ENCODE data around the gene LMX1A. TPM values are rescaled to one million over a fixed set of nuclear protein-coding genes. Genes with fewer than 3 reads are reported as not detected.

LMX1A gene
- total RNA-seq, 1 donor from 2014 or later, result not detected

DNA sequence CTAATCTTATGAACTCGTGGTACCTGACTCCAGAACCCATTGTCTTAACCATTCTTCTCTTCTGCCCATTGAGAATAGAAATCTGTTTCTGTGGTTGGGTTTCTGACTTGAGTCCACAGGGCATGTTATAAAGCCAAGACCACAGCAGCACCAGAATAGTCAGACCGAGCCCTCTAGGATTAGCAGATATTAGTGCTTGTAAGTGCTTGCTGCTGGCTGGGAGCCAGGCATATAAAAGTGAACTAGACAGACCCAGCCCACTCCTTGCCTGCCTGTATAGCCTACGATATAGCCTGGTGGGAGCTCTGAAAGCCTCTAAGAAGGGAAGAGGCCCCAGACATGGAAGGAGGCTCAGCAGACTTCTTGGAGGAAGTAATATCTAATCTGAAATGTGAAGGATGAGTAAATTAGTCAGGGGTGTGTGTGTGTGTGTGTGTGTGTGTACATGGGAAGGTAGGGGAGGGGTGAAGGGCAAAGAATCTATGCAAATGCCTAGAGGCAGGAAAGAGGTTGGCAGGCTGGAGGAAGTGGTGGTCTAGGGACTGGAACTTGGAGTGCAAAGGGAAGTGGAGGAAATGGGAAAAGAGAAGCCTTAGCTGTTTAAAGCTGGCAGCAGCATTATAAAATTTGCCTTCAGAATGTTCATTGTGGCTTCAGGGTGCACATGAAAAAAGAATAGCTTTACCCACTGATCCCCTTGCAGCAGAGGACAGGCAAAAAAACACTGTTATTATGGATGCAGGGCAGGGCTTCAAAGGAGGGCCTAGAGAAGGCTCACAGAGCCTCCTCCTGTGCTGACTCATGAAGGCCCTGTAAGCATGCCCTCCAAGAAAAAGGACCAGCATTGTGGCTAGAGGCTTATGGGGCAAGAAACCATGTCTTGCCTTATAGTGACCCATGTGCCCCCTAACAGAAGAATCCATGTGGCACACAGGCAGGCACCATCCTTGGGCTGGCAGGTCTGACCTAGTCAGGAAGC, 169.2 kb downstream of the LMX1A start:
- intact Hi-C loops (cut with micrococcal nuclease), result no loop called here
- Mint-ChIP-seq H3K9me3 (peaks cover 4% of the 10 kb centered on the region), H3K27me3 (no peaks in the 10 kb centered on the region), H3K27ac (no peak overlapping the region), H3K4me3 (no peak overlapping the region), H3K4me1 (no peaks in the 10 kb centered on the region), H3K36me3 (ENCODE audit: low read depth) (no peaks in the 10 kb centered on the region)
- DNase-seq, result no peak

DNA sequence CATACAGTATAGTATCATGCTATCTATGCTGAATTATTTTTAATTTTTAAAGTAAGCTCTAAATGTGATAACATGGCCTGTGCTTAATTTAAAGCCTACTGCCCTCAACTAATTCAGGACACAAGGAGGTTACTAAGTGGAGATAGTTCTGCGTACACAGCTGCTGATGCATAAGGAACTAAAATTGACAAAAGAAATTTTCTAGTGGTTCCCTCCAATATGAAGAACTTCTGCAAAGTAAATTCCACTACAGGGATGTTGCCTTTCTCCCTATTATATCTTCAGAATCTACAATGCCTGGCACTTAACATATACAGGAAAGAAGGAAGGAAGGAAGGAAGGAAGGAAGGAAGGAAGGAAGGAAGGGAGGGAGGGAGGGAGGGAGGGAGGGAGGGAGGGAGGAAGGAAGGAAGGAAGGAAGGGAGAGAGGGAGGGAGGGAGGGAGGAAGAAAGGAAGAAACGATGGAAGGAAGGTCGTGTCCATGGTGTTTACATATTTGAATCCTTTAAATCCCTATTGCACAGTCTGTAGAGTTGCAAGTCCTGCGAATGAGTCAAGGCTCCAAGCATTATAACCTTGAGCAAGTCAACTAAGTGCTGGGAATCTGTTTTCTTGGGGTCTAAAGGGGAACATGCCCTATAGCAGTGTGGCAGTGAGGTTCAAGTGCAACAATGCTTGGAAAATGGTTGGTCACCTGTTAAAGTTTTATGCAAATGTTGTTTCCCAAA, 171.2 kb downstream of the LMX1A start:
- no peak for DNase-seq
- Mint-ChIP-seq H3K27ac (no peak overlapping the region), H3K9me3 (peaks cover 7% of the 10 kb centered on the region), H3K4me1 (no peaks in the 10 kb centered on the region), H3K36me3 (ENCODE audit: low read depth) (no peaks in the 10 kb centered on the region), H3K4me3 (no peak overlapping the region), H3K27me3 (no peaks in the 10 kb centered on the region)
- intact Hi-C loops (cut with micrococcal nuclease), result no loop called here

DNA sequence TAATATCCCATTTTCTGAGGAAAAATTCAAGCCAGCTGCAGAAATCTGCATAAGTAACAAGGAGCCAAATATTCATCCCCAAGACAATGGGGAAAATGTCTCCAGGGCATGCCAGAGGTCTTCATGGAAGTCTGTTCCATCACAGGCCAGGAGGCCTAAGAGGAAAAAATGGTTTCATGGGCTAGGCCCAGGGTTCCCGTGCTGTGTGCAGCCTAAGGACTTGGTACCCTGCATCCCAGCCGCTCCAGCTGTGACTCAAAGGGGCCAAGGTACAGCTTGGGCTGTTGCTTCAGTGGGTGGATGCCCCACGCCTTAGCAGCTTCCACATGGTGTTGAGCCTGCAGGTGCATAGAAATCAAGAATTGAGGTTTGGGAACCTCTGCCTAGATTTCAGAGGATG, 173.5 kb downstream of the LMX1A start:
- Mint-ChIP-seq H3K4me3 (no peak overlapping the region), H3K36me3 (ENCODE audit: low read depth) (no peaks in the 10 kb centered on the region), H3K27me3 (no peaks in the 10 kb centered on the region), H3K9me3 (peaks cover 7% of the 10 kb centered on the region), H3K4me1 (no peaks in the 10 kb centered on the region), H3K27ac (no peak overlapping the region)
- intact Hi-C loops (cut with micrococcal nuclease), result no loop called here
- DNase-seq, result no peak

DNA sequence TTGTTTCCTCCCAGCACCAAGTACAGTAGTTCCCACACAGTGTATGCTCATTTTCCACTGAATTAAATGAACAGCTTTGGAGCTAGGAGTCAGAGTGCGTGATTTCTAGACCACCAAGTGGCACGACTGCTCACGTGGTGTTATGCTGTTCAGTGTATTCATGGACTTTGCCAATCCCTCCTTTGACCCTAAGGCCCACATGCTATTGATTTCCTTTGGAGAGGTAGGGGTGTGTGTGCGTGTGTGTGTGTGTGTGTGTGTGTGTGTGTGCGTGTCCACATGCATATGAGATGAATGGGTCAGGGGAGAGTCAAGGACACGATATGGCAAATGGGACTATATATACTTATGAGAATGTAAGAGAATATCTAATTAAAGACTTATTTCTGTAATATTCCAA, 177.2 kb downstream of the LMX1A start:
- no peak overlapping the region for H3K4me3 Mint-ChIP-seq
- H3K27me3 Mint-ChIP-seq, result no peaks in the 10 kb centered on the region
- no peaks in the 10 kb centered on the region for H3K4me1 Mint-ChIP-seq
- H3K27ac Mint-ChIP-seq, result no peak overlapping the region
- intact Hi-C loops (cut with micrococcal nuclease), result no loop called here
- H3K9me3 Mint-ChIP-seq, result peaks cover 7% of the 10 kb centered on the region
- DNase-seq, result no peak
- H3K36me3 Mint-ChIP-seq (ENCODE audit: low read depth), result no peaks in the 10 kb centered on the region

DNA sequence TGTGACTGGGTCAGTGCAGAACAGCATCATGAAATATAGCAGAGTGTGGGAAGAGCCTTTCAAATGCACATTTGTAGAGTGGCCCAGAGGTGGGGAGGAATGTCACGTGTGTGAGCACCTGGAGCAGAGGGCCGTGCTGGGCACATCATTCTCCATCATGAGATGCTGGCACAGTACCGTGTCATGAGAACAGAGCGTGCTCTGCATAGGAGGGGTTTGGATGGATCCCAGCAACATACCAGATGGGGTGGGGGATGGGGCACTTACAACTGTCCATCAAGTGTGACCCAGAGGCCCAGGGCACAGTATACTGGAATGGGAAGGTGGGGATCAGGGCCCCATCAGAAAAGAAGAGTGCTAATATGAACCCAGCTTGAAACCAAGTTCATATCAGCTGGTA, 182.0 kb downstream of the LMX1A start:
- no peaks in the 10 kb centered on the region for H3K9me3 Mint-ChIP-seq
- H3K36me3 Mint-ChIP-seq (ENCODE audit: low read depth), result no peaks in the 10 kb centered on the region
- H3K27me3 Mint-ChIP-seq, result no peaks in the 10 kb centered on the region
- no peak overlapping the region for H3K4me3 Mint-ChIP-seq
- DNase-seq, result no peak
- intact Hi-C loops (cut with micrococcal nuclease), result no loop called here
- no peaks in the 10 kb centered on the region for H3K4me1 Mint-ChIP-seq
- H3K27ac Mint-ChIP-seq, result no peak overlapping the region

DNA sequence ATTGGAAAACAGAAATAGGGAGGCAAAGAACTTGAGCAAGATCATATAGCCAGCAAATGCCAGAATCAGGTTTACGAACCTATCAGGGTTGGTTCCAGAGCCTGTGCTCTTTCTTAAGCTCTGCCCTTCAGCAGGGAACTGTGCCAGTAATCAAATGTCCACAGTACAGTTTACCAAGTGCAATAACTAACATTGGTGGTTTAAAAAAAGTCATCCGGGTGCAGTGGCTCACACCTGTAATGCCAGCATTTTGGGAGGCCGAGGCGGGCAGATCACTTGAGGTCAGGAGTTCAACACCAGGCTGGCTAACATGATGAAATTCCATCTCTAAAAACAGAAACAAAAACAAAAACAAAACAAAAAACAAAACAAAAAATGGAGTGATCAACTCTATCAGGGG, 182.7 kb downstream of the LMX1A start:
- no peaks in the 10 kb centered on the region for H3K4me1 Mint-ChIP-seq
- intact Hi-C loops (cut with micrococcal nuclease), result no loop called here
- H3K27ac Mint-ChIP-seq, result no peak overlapping the region
- no peaks in the 10 kb centered on the region for H3K9me3 Mint-ChIP-seq
- H3K4me3 Mint-ChIP-seq, result no peak overlapping the region
- no peaks in the 10 kb centered on the region for H3K27me3 Mint-ChIP-seq
- H3K36me3 Mint-ChIP-seq (ENCODE audit: low read depth), result no peaks in the 10 kb centered on the region
- no peak for DNase-seq

DNA sequence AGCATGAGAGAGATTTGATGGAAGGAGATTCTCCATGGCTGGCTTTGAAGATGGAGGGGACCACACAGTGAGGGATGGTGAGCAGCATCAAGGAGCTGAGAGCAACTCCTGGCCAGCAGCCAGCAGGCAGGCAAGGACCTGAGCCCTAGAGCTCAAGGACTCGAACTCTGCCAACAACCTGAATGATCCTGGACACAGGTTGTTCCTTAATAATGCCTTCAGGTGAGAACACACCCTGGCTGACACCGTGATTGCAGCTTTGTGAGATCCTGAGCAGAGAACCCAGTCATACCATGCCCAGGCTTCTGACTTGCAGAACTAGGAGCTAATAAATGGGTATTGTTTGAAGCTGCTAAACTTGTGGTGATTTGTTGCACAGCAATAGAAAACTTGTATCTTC, 183.1 kb downstream of the LMX1A start:
- Mint-ChIP-seq H3K27me3 (no peaks in the 10 kb centered on the region), H3K4me1 (no peaks in the 10 kb centered on the region), H3K27ac (no peak overlapping the region), H3K36me3 (ENCODE audit: low read depth) (no peaks in the 10 kb centered on the region), H3K4me3 (no peak overlapping the region), H3K9me3 (no peaks in the 10 kb centered on the region)
- intact Hi-C loops (cut with micrococcal nuclease), result no loop called here
- no peak for DNase-seq

DNA sequence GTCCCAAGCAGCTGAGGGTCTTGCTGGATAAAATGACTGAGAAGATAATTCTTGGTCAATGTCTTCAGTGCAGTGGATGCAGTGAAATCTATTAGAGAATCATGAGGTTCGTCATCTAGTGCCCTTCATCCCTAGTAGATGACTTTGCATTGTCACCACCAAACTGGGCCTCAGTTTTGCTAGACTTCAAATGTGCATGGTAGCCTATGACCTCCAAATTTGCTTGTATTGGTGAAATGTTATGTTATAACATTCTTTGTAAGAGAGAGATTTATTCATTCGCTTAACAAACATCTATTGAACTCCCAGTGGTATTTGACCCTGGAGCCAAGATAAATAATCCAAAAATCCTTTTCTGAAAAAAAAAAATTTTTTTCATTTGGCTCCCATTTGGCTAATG, 183.8 kb downstream of the LMX1A start:
- no peaks in the 10 kb centered on the region for H3K36me3 Mint-ChIP-seq (ENCODE audit: low read depth)
- H3K9me3 Mint-ChIP-seq, result no peaks in the 10 kb centered on the region
- no peak overlapping the region for H3K27ac Mint-ChIP-seq
- H3K4me3 Mint-ChIP-seq, result no peak overlapping the region
- intact Hi-C loops (cut with micrococcal nuclease), result no loop called here
- DNase-seq, result no peak
- no peaks in the 10 kb centered on the region for H3K4me1 Mint-ChIP-seq
- no peaks in the 10 kb centered on the region for H3K27me3 Mint-ChIP-seq

DNA sequence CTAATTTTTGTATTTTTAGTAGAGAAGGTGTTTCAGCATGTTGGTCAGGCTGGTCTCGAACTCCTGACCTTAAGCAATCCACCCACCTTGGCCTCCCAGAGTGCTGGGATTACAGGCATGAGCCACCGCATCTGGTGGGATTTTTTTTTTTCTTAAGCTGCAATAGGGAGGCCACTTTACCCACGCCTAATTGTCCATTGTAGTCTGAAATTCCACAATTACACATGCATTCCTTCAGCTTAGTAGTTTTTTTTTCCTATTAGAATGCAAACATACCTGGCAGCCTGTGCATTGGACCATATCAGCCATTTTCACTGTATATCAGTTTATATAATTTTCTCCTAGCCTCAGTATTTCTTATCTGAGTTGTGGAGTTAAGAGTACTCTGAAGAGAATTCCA, 186.8 kb downstream of the LMX1A start:
- no peak for DNase-seq
- Mint-ChIP-seq H3K27ac (no peak overlapping the region), H3K9me3 (no peaks in the 10 kb centered on the region), H3K4me3 (no peak overlapping the region), H3K36me3 (ENCODE audit: low read depth) (no peaks in the 10 kb centered on the region), H3K4me1 (no peaks in the 10 kb centered on the region), H3K27me3 (no peaks in the 10 kb centered on the region)
- intact Hi-C loops (cut with micrococcal nuclease), result no loop called here

DNA sequence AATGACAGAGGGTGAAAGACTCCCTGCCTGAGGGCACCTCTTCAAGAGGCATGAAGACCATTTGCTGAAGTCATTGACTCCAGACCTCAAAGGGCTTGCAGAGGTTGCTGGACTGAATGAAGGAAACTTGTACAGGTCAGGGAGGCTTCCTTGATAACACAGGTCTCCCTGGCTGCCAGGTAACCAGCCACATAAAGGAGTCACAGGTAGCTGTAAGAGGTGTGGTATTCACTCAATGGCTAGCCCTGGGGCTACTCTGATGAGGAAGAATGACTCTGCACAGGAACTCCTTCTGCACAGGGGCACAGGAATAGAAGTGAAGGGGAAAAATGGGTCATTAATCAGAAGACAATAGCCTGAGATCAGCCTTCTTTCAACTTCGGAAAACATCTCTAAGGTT, 187.5 kb downstream of the LMX1A start:
- no peak overlapping the region for H3K27ac Mint-ChIP-seq
- no peak for DNase-seq
- no peaks in the 10 kb centered on the region for H3K27me3 Mint-ChIP-seq
- H3K36me3 Mint-ChIP-seq (ENCODE audit: low read depth), result no peaks in the 10 kb centered on the region
- no peaks in the 10 kb centered on the region for H3K4me1 Mint-ChIP-seq
- no peaks in the 10 kb centered on the region for H3K9me3 Mint-ChIP-seq
- intact Hi-C loops (cut with micrococcal nuclease), result no loop called here
- H3K4me3 Mint-ChIP-seq, result no peak overlapping the region

DNA sequence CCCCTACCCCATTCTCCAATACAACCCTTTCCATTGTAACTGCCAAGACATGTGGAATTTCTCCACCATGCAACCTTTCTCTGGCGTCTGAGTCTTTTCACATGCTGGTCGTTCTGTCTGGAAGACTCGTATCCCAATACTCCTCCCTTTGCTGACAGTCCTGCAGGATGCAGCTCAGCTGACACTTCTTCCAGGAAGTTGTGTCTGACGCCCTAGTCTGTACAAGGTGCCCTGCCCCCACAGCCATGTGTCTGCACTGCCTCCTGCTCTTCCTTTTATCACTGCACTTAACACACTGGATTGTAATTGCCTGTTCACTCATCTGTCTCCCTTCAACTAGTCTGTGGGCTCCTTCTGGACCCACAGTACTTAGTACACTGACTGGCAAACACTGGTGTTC, 188.0 kb downstream of the LMX1A start:
- H3K4me1 Mint-ChIP-seq, result no peaks in the 10 kb centered on the region
- intact Hi-C loops (cut with micrococcal nuclease), result no loop called here
- no peak overlapping the region for H3K4me3 Mint-ChIP-seq
- H3K27me3 Mint-ChIP-seq, result no peaks in the 10 kb centered on the region
- DNase-seq, result no peak
- no peaks in the 10 kb centered on the region for H3K36me3 Mint-ChIP-seq (ENCODE audit: low read depth)
- H3K9me3 Mint-ChIP-seq, result no peaks in the 10 kb centered on the region
- no peak overlapping the region for H3K27ac Mint-ChIP-seq

DNA sequence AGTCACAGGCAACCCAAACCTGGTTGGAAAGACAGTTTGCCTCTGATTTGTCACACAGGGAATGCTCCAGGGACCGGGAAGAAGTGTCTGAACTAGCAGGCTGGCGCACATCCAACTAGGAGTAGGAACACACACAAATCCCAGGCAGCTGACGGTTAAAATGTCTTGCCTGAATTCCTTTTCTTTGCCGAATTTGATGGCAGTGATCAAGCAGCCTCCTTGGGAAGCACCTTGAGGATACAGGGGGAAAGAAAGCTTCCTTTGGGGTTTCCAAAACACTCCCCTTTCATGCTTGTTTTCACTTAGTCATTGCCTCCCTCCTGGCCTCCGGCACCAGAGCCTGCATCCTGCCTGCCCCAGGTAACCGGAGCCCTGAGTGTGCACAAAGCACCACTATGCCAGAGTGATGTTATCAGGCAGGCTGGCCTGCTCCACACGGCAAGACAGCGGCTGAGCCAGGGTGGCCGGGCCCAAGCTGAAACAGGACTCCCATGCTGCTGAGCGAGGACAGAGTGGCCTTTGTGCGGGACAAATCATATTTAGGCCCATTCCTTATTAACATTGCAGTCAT, 193.8 kb downstream of the LMX1A start:
- H3K9me3 Mint-ChIP-seq, result no peaks in the 10 kb centered on the region
- no peak overlapping the region for H3K4me3 Mint-ChIP-seq
- H3K4me1 Mint-ChIP-seq, result no peaks in the 10 kb centered on the region
- no peak for DNase-seq
- H3K27ac Mint-ChIP-seq, result no peak overlapping the region
- H3K36me3 Mint-ChIP-seq (ENCODE audit: low read depth), result no peaks in the 10 kb centered on the region
- H3K27me3 Mint-ChIP-seq, result no peaks in the 10 kb centered on the region
- intact Hi-C loops (cut with micrococcal nuclease), result no loop called here

DNA sequence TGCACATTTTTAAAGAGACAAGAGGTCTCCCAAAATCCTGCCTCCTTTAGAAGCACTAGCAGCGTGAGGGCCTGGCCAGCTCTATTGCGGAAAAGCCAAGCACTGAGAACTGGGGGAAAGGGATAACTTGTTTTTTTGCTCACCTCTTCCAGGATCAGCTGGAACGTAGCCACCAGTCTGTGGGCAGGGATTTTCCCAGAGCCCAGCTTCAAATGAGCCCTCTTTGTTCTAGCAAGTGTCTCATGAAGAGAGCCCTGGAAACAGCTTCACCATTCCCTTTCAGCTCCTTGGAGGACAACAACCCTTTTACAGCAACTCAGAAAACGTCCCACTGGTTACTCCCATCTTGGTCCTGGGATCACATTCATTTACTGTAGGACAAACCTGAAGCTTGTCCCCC, 195.4 kb downstream of the LMX1A start:
- intact Hi-C loops (cut with micrococcal nuclease), result no loop called here
- Mint-ChIP-seq H3K27ac (no peak overlapping the region), H3K4me1 (no peaks in the 10 kb centered on the region), H3K27me3 (no peaks in the 10 kb centered on the region), H3K4me3 (no peak overlapping the region), H3K9me3 (no peaks in the 10 kb centered on the region), H3K36me3 (ENCODE audit: low read depth) (no peaks in the 10 kb centered on the region)
- no peak for DNase-seq

DNA sequence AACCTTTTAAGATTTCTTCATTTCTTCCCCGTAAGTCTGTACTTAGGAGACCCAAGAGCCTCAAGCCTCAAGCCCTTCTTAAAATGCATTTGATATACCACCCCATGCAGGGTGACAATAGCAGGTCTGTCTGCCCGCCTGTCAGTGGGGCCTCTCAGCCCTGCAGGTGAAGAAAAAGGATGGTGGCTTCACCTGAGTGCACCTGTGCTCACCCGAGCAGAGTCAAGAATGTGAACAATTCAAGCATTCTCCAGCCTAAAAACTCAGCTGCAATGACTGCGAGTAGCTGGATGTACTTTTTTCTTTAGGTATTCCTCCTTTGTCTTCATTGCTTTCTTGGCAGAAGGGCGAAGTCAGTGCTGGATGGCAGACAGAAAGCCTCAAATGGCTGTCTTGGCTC, 203.3 kb downstream of the LMX1A start:
- no peak overlapping the region for H3K4me3 Mint-ChIP-seq
- no peaks in the 10 kb centered on the region for H3K9me3 Mint-ChIP-seq
- peaks cover 2% of the 10 kb centered on the region for H3K4me1 Mint-ChIP-seq
- no peak for DNase-seq
- H3K36me3 Mint-ChIP-seq (ENCODE audit: low read depth), result no peaks in the 10 kb centered on the region
- H3K27ac Mint-ChIP-seq, result no peak overlapping the region
- peaks cover 1% of the 10 kb centered on the region for H3K27me3 Mint-ChIP-seq
- intact Hi-C loops (cut with micrococcal nuclease), result no loop called here

Data from activated CD4-positive, alpha-beta T cell treated with anti-CD3 and anti-CD28 coated beads, Interleukin-2, amount 10 ng/mL, durations not matched to agents 24 days and 14 days (primary cell).